NOMO-1 treated with dmso at 0.1 percent for 144 hours (cell line): Measurements from ENCODE around the gene ROBO1.
"Not testable (repeated sequence)": the region's sequence is repeated elsewhere in the genome, so short reads cannot be mapped to it uniquely, and the experiment has no call there.

ENCODE experiments used
- DNase-seq: peaks from one replicate; lab custom pipeline; 2025; ENCODE audit not compliant: unreplicated experiment; lab: John Stamatoyannopoulos, UW

The ROBO1 gene

GRCh38 chr3:79767905-79768267 is at the start of gene ROBO1:
Gene ROBO1 (minus strand): TSS chr3:79767998.
- no peak for DNase-seq

DNA sequence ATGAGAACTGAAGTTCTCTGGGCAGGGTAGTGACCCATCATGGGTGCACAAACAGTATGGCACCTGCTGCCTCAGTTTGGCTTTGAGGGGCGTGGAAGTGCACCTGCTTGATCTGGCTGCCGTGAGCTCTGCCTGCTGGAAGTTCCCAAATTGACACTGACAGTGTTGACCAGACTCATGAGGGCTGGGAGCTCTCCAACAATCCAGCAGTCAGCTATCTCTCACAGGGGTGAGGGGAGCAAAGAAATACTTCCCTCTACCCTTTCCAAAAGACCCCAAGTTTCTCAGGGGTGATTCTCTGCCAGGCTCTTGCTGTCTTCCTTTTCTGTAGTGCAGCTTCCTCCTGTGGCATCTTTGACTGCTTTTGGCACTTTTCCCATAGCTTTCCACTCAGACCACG is 49.4 kb upstream of the ROBO1 start:
- DNase-seq = no peak

DNA sequence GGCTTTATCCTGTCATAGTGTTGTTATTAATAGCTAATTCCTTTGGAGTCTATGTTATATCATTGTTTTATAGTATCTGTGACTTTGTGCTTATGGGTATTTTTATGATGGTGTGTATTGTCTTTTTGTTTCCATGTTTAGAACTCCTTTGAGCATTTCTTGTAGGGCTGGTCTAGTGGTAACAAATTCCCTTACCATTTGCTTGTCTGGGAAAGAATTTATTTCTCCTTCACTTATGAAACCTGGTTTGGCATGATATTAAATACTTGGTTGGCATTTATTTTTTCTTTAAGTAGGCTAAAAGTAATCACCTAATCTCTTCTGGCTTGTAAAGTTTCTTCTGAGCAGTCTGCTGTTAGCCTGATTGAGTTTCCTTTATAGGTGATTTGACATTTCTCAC is 47.7 kb upstream of the ROBO1 start:
- no peak for DNase-seq

GRCh38 chr3:79810581-79810980 is 42.8 kb upstream of the ROBO1 start:
- DNase-seq = no peak

DNA sequence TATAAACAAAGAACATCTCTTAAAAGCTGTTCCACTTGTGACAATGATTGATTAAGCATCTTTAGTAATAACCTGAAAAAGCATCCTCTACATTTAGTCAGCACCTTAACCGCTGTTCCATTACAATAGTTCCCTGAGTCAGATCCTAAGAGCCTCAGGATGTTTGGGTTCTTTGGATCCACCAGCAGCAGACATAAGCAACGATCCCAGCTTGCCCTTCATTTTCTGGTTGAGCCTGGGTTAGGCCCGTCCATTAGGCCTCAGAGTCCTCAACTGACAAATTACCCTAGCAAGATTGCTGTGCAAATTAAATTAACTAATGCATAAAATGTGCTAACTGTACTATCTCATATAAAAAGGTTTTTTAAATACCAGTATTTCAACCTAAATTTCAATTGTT is 42.3 kb upstream of the ROBO1 start:
- DNase-seq = no peak

- no peak for DNase-seq
Observed at GRCh38 chr3:79809106-79809505, 41.3 kb upstream of the ROBO1 start.

GRCh38 chr3:79808515-79808914 is 40.7 kb upstream of the ROBO1 start:
- no peak for DNase-seq

DNA sequence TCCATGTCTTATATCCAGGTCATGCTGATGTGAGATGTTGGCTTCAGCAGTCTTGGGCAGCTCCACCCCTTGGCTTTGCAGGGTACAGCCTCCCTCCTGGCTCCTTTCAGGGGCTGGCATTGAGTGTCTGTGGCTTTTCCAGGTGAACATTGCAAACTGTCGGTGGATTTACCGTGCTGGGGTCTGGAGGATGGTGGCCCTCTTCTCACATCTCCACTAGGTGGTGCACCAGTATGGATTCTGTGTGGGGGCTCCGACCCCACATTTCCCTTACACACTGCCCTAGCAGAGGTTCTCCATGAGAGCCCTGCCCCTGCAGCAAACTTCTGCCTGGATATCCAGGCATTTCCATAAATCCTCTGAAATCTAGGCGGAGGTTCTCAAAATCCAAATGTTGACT is 22.4 kb upstream of the ROBO1 start:
- DNase-seq = not testable (repeated sequence)

DNA sequence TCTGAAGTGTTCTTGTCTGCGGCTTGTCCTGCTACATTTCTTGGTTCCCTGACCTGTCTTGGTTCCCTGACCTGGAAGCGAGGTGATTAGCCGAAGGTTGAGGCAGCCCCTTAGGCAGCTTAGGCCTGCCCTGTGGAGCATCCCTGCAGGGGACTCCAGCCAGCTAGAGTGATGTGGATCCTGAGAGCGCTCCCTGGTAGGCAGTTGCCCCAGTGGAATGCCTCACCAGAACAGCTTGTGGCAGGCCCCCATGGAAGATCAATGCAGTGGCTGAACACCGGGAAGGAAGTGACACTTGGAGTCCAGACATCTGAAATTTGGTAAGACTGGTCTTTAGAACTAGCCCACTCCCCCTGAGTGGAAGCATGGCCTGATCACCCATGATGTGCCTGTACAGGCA is 5.5 kb upstream of the ROBO1 start:
- no peak for DNase-seq

- no peak for DNase-seq
Observed at GRCh38 chr3:79769229-79769628, 1.4 kb upstream of the ROBO1 start.

DNA sequence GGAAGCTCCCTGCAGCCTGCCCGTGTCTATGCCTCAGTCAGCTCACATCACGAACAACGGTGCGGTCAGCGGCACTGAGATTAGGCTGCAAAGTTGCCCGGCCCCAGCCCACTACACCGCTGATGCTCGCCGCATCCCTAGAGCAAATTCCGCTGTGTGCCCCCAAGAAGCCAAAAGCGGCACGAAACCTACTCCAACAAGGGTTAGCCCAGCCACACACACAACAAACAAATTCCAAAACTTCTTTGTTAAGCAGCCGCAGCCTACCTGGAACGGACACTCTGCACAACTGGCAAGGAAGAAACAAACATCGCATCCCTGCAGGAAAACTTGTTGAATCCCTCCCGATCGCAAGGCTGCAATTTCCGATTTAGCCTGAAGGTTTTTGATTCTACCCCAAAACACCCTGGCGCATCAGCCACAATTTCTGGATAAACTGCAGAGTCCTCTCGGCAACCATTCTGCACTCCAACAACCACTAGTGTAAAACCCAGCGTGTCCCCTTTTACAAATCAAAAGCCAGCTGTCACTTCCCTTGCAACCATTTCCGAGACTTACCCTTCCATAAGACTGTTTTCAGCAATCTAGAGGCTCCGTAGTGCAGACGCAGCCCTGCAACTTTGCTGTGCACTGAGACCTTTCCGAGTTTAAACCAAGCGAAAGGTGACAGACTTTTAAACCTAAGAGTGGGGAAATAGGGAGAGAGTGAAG is 449 bp downstream of the ROBO1 start:
- no peak for DNase-seq

DNA sequence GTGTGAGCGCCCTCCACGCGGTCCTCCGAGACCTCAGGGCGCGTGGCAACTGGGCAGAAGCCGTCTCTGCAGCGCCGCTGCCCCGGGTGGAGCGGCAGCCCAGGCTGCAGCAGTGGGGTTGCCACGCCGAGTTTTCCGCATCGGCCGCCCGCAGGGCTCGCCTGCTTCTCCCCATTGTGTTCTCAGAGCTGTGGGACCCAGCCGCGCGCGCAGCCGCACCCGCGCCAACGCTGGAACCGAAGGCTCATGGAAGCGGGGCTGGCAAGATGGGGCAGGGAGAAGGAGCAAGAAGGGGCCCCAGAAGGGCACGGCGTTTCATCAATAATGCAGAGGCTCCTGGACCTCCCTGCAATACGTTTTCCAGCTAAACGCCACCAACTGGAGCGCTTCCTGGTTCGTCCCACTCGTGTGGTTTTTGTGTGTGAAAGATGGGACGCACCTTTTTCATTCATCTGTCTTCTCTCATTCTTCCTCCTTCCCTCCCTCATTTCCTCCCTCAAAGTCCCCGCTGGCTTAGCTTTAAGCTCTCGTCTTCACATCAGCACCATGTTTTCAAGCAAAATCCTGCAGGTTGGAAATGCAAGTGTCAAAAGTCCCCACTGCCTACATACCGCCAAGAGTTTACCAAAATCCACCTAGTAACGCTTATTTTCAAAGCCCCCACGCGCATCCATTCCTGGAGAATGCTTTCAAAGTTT is 1.2 kb downstream of the ROBO1 start:
- no peak for DNase-seq

DNA sequence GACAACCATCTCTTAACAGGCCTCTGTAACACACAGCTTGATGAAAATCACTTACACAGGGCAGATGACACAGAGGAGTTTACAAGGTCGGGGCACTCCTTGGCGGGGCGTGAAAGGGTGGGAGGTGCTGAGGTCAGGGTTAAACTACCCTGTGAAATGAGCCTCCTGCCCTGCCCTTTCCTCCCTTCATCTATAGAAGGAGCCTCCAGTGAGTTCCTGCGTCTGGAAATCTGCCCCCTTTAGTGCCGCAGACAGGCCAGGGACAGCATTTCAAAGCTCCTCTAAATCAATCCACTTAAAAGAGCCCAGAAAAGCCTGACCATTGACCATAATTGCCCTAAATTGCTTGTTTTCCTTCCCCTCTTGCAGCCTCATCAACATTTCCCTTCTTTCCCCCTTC is 1.9 kb downstream of the ROBO1 start:
- no peak for DNase-seq

GRCh38 chr3:79761441-79761840 is 6.4 kb downstream of the ROBO1 start:
- no peak for DNase-seq

- DNase-seq = no peak
Observed at GRCh38 chr3:79751703-79752102, 16.1 kb downstream of the ROBO1 start.

GRCh38 chr3:79737530-79737929 is 30.3 kb downstream of the ROBO1 start:
- DNase-seq = no peak

- no peak for DNase-seq
Observed at GRCh38 chr3:79729096-79729495, 38.7 kb downstream of the ROBO1 start.

DNA sequence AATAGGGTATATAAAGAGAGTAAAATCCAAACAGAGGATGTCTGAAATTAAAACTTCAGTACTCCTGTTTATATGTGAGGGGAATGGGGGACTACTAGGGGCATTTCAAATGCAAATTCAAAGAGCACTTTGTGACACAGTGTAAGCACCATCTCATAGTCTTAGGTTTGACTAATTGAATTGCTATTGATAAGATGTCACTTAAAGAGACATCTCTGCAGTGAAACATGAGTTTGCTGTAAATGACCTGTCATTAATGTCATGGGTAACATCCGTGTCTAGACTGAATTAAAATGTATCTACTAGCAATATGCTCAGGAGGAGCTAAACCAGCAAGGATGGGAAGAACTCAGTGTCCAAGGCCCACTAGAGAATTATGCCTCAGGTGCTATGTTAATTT is 41.0 kb downstream of the ROBO1 start:
- no peak for DNase-seq

DNA sequence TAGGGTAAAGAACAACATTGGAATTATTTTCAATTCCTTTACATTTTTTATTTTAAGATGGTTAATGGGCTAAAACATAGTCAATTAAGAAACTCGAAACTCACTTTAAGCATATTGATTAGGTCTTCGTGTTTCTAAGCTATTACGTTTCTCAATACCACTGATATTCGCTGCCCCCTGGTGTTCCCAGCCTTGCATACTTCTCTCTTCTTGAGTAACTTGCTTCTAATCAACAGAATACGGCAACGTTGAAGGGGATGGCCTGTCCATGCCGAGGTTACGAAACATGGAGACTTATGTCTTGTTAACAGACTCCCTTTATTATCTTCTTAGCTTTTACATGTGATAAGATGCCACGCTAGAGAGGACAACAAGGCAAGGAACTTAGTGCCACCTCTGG is 43.6 kb downstream of the ROBO1 start:
- no peak for DNase-seq

- DNase-seq = no peak
Observed at GRCh38 chr3:79690072-79690471, 77.7 kb downstream of the ROBO1 start.

GRCh38 chr3:79685108-79685507 is 82.7 kb downstream of the ROBO1 start:
- no peak for DNase-seq

GRCh38 chr3:79684041-79684440 is 83.8 kb downstream of the ROBO1 start:
- DNase-seq = no peak

GRCh38 chr3:79672731-79673130 is 95.1 kb downstream of the ROBO1 start:
- DNase-seq = no peak
